Middle frontal gyrus (tissue), 1 donor: ENCODE data around the gene TXK.

Experiments
- DNase-seq: peaks from one replicate; pipeline ENCODE4 v3.0.0-alpha.2; 2015; ENCODE audit warnings: low spot score; ENCODE audit errors: extremely low spot score

The TXK gene

DNA sequence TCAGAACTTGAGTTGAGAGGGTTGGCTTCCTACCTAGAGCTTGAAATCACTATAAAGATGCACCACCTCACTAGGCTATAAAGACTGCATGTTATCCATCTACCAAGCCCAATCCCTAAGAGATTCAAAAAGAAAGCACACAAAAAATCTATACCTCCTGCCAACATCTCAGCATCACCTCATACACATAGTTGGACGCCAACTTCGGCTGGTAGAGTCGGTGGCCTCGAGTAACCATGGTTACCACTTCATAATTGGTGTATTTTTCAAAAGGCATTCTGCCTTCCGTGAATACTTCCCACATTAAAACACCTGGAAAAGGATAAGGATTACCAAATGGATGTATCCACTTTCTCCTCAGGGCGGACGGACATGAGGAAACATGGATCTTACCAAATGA, 4.5 kb upstream of the TXK start:
- DNase-seq, result no peak

GRCh38 chr4:48137846-48138245, 3.8 kb upstream of the TXK start:
- DNase-seq, result no peak

DNA sequence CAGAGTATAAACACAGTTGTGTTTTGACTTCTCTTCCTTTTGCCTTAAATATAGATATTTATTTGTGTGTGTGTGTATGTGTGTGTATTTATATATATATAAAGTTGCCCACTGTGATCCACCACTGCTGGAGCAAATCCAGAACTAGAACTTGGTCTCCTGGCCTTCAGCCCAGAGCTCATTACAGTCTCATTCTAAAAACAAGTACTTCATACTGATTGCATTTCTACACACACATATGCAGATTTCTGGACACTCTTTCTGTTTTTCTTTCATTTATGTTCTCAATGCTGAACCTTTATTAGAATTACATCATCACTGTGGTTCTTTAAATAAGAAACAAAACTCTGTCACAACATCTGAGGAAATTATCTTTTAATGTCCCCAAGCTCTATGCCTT, 381 bp downstream of the TXK start:
- no peak for DNase-seq

- DNase-seq, result no peak
These were observed 2.3 kb downstream of the TXK start for GRCh38 chr4:48131736-48132135.

- no peak for DNase-seq
These were observed 4.0 kb downstream of the TXK start for GRCh38 chr4:48130100-48130499.

- DNase-seq, result no peak
These were observed 4.6 kb downstream of the TXK start for GRCh38 chr4:48129307-48130014.

DNA sequence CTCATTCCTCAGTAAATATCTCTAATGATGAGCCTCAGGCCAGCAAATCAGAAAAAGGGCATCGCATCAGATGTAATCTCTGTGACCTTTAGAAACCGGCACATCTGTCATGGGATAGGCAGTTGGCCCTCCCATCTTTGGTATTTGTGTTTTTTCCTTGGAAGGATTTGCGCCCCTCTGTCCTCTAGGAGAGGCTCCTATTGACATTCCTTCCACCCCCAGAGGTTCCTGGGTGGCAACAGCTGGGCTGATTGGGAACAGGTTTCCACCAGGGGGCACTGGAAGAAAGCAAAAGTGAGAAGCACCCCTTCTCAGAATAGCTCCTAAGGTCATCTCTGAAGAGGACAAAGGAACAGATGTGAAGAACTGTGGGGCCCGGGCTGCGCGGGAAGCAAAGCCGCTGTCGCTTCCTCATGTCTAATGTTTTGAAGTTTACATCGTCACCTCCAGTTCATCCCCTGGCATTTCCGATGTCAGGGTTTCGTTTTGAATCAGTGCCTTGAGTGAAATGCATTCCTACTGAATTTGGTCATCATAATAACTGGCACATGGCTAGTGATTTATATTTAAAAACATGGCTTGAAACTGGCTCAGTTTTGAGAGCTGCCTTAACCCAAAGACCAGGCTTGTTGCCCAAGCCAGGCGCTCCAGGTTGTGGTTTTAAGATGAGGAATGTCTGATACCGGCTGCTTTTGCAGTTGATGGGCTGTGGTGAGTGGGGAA, 6.2 kb downstream of the TXK start:
- DNase-seq, result no peak

DNA sequence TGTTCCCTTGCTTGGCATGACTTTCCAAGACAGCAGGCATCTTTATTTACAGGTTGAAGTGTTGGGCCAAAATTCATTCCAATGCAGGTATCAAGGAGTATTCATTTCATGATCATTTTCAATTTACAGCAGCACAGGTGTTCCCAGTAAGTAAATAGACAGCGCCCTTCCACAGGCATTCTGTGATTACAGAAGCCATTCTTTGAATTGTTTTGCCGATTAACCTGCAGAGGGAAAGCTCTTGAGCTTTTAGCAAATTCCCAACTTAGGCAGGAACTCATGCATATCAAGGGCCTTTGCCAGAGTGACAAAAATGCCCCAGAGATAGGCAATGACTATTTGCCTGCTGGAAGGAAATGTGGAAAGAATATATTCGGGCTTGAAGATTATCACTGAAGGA, 6.8 kb downstream of the TXK start:
- DNase-seq, result no peak

GRCh38 chr4:48126621-48127020, 7.4 kb downstream of the TXK start:
- DNase-seq, result no peak

GRCh38 chr4:48124870-48125269, 9.2 kb downstream of the TXK start:
- no peak for DNase-seq

DNA sequence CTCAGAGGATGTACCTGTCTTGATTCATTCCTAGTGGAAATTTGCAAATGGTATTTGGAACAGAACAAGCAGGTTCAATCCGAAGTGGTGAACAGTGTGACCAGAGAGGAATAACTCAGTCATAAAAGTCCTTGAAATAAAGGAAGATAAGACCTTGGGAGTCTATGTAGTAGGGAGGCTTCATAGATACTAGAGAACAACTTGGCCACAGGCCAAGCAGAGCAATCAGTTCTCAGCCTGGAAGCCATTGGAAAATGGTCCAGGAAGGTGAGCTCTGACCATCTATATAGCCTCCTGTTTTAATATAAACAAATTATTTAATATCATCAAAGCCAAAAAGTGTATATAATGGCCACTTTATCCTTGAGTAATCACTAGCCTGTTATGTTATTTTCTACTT, 11.3 kb downstream of the TXK start:
- no peak for DNase-seq

DNA sequence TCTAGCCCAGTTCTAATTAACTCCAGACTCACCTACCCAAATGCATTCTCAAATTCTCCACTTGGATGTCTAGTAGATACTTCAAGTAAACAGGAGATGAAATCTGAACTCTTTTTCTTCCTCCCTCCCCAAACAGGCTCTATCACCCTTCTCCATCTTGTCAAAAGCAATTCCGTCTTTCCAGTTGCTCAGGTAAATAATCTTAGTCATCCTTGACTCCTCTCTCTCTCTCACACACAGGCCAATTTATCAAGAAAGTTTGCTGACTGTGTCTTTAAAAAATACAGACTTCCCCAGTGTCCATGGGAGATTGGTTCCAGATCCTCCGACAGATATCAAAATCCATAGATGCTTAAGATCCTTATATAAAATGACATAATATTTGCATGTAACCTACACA, 12.9 kb downstream of the TXK start:
- DNase-seq, result no peak

- no peak for DNase-seq
These were observed 13.9 kb downstream of the TXK start for GRCh38 chr4:48120132-48120531.

DNA sequence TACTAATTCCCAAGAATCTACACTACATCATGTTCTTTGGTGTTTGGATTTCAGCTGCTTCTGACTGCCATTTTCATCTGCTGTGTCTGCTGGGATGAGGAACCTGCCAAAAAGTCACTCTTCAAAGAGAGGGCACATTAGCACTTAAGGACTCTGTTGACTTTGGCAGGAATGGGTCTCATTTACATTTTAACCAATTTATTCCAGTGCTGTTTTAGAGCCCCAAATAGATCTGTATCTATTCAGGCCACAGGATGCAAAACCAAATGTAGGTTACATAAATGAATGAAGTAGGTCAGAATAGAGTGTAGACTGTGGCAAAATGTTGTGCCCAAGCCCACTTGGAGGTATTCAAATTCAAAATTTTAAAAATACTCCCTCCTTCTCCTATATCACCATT, 14.4 kb downstream of the TXK start:
- DNase-seq, result no peak

GRCh38 chr4:48118081-48118480, 16.0 kb downstream of the TXK start:
- no peak for DNase-seq

- DNase-seq, result no peak
These were observed 17.5 kb downstream of the TXK start for GRCh38 chr4:48116582-48116981.

- DNase-seq, result no peak
These were observed 19.6 kb downstream of the TXK start for GRCh38 chr4:48114412-48114811.

- DNase-seq, result no peak
These were observed 21.9 kb downstream of the TXK start for GRCh38 chr4:48112017-48112667.

GRCh38 chr4:48110452-48110978, 23.5 kb downstream of the TXK start:
- no peak for DNase-seq

DNA sequence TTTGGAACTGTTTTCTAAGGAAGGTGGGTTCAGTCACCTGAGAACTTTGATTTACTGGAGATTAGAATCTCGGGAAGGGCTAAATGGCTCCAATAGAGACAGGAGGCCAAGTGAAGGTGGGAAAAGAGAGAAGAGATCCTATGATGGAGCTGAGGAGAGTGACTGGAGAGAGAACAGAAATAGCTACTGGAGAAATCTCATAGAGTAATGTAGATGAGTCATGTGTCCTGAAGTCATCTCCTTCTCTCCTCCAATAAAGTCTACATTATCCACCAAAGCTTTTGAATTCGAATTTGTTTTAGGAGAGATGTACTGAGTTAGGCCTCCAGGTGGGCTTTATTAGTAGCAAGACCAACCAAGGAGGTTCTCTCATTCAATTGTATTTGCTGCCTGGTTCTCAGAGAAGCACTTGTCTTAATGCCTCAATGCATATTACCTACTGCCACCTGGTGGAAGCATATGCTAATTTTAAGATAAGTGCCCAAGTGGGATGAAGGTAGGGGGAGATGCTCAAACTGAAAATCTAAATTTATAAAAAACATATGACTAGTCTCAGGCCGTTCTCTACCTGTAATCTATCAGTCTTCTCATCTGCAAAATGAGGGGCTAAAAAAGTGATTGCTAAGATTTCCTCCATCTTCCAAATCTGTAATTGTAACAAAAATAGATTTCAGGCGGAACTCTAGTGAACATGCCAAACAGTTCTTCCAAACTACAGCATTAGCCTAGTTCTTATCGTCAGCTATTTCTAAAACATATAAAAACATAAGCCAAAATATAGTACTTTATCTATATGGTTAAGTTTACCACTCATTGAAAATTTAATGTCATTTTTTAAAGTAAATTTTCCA, 24.4 kb downstream of the TXK start:
- DNase-seq, result no peak

DNA sequence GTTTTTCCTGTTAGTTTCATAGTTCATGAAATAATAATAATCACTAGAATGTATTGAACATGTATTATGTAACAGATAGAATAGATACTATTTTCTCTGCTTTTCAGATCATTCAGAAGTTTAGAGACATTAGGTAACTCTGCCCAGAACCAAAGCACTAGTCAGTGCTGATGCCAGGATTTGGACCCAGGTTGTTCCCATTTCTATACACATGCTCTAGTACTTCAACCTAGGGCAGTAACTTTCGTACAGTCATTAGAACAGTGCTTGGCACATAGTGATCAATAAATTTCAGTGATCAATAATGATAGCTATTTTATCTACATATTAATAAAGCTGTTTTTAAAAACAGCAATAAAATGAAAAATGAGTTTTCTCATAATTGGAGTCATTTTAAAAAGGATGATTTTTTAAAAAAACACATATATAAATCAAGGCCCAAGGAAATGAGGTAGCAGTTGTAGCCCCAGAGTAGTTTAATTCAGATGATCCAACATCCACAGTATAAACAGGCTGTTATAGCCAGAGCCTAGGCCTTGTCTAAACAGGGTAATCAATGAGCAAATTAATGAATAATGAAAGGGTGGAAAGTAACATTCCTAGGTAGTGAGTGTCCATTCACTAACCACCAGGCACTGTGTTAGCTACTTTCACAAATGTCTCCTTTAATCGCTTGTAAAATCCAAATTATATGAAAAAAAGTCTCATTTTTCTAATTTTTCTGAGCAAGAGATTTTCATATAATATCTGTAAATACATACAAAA, 25.6 kb downstream of the TXK start:
- DNase-seq, result no peak
